GM19023 (cell line): ENCODE results near the gene SGK1.
A peak's percentile ranks its signal among the peaks of the same experiment; 100 is the strongest.
"Not testable (repeated sequence)": the region's sequence is repeated elsewhere in the genome, so short reads cannot be mapped to it uniquely, and the experiment has no call there.

ENCODE experiments used
- ATAC-seq: cut with Tn5 transposase; IDR thresholded peaks from one replicate; pipeline ENCODE4 v1.9.1; 2021; ENCODE audit warnings: mild to moderate bottlenecking, moderate library complexity; ENCODE audit not compliant: unreplicated experiment

Gene SGK1

DNA sequence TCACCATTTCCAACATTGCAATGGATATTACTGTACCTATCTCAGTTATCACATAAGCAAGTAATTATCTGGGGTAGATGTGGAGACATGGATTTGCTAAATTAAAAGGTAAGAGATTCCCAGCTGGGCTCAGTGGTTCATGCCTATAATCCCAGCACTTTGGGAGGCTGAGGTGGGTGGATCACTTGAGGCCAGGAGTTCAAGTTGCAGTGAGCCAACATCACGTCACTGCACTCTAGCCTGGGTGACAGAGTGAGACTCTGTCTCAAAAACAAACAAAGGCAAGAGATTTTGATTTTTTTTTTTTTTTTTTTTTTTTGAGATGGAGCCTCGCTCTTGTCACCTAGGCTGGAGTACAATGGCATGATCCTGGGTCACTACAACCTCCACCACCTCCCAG, 62.6 kb downstream of the SGK1 start:
- not testable (repeated sequence) for ATAC-seq

- ATAC-seq, result no peak
Measured at GRCh38 chr6:134254118-134254517, 63.8 kb downstream of the SGK1 start.

GRCh38 chr6:134253681-134254080, 64.2 kb downstream of the SGK1 start:
- no peak for ATAC-seq

- no peak for ATAC-seq
Measured at GRCh38 chr6:134251320-134251719, 66.6 kb downstream of the SGK1 start.

DNA sequence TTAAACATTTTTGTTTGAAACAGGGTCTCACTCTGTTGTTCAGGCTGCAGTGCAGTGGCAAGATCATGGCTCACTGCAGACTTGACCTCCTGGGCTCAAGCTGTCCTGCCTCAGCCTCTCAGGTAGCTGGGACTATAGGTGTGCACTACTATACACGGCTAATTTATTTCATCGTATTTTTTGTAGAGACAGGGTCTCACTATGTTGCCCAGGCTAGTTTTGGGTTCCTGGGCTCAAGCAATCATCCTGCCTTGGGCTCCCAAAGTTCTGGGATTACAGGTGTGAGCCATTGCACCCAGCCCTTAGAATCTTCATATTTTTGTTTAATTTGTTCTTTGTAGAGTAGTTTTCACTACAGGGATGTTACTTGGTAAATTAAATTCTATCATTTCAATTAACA, 67.1 kb downstream of the SGK1 start:
- no peak for ATAC-seq

DNA sequence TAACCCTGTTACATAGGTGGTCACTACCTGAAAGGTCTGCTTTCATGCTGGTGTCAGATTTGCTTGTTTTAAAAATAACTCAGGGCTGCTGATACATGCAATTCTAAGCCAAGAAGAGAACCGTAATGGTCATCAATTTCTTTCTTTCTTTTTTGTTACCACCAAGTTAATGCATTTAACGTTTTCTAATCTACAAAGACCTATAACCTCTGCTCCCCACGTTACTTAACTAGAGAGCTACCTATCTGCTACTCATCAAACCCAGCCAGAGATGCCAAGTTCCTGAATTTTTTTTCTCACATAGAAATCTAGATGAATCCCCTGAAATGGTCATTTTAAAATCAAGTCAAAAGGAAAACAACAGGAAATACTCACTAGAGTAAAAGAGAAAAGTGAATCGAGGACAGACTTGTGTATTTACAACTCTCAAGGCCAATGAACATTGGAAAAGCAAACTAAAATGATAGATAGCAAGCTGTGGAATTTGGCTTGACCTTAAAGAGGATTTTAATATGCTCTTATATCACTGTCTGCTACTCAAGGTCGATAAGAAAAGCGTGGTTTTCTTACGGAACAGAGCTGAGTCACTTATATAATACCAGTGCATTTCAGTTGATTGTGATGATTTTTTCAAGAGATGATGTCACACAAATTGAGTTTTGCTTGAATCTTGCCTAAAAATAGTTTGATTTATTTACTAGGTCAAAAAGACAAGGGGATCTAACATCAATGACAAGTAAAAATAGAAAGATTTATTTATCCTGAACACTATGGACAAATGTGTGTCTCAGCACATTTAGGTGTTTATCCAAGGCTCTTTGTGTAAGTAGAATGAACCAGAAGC, 67.9 kb downstream of the SGK1 start:
- no peak for ATAC-seq

- no peak for ATAC-seq
Measured at GRCh38 chr6:134249239-134249758, 68.6 kb downstream of the SGK1 start.

GRCh38 chr6:134247844-134248580, 69.9 kb downstream of the SGK1 start:
- no peak for ATAC-seq

- ATAC-seq, result peak; percentile 96
Measured at GRCh38 chr6:134247231-134247833, 70.6 kb downstream of the SGK1 start.

GRCh38 chr6:134245706-134246105, 72.2 kb downstream of the SGK1 start:
- ATAC-seq, result no peak

GRCh38 chr6:134245041-134245440, 72.9 kb downstream of the SGK1 start:
- no peak for ATAC-seq

DNA sequence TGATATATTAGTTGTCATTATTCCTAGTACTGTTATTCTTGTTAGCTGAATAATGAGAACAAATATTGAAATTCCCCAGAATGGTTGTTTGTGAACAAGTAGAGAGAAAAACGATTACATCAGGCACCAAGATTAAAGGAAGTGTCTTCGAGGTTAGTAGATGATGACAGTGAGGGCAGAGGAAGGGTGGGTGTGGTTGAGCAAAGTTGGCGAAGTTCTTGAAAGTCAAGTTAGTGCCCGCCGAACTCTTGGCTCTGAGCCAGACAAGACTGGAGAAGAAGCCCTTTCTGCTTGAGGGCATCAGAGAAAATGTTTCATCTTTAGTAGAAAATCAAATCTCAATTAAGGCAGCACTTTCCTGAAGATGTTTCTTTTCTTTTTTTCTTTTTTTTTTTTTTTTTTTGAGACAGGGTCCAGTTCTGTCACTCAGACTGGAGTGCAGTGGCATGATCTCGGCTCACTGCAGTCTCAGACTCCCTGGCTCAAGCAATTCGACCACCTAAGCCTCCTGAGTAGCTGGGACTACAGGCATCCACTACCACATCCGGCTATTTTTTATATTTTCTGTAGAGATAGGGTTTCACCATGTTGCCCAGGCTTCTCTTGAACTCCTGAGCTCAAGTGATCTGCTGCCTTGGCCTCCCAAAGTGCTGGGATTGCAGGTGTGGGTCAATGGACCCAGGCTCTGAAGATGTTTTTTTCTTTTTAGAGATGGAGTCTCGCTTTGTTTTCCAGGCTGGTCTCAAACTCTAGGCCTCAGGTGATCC, 77.1 kb downstream of the SGK1 start:
- ATAC-seq, result no peak

DNA sequence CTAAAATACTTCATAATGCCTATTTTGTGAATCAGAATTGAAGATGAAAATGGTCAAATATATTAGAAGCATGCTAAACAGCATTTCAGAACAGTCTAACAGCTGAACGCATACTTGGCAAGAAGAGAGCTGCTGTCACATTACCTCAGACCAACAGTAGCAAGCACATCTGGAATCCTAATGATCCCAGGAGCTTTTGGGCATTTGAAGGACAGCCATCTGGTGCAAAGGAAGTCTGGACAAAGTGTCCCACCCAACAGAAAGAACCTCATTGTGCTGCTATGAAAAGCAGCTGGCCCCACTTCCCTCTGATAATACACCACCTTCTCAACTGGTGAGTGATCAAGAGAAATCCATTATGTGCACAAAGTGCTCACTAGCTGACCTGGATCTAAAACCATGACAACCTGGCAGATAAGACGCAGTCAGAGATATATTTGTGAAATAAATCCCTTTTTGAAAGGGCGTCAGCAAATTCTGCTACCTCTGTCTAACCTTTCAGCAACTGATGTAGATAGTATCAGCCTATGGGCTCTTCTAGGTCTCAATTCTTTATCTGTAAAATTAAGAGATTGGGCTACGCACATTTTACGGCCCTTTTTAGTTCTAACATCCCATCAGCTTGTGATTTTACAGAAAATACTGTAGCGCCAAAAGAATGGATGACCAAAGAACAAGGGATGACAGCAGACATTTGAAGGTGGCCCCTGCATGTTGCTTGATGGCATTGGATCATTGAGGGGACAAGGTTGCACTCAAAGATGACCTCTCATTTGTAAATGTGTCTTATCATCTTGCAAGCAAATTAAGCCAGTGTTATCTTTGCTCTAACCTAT, 78.7 kb downstream of the SGK1 start:
- ATAC-seq, result no peak

GRCh38 chr6:134238006-134238405, 79.9 kb downstream of the SGK1 start:
- ATAC-seq, result no peak

DNA sequence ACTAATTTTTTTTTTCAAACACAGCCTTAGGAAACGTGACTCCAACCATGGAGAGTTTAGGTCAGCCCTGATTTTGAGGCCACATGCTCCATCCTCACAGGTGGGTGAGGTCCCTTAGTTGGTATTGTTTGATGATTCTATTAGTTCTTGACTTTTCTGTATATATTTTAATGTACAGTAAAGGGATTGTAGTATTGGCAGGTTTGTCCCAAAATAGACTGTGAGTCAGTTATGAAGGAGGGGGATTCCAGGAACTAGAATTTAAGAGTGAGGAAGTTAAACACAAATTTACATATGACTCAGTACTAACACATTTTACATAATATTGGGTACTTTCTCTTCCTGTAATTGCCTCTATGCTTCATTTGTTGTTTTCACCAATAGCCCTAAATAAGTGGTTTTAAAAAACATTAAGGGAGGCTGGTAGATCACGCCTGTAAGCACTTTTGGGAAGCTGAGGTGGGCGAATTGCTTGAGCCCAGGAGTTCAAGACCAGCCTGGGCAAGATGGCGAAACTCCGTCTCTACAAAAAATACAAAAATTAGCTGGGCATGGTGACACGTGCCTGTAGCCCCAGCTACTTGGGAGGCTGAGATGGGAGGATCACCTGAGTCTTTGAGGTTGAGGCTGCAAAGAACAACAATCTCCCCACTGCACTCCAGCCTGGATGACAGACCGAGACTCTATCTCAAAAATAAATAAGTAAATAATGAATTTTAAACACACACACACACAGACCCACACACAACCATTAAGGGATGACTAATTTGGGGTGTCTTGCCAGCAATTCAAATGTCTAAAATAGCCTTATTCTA, 81.8 kb downstream of the SGK1 start:
- peak; percentile 89 for ATAC-seq

- not testable (repeated sequence) for ATAC-seq
Measured at GRCh38 chr6:134235334-134235733, 82.6 kb downstream of the SGK1 start.

DNA sequence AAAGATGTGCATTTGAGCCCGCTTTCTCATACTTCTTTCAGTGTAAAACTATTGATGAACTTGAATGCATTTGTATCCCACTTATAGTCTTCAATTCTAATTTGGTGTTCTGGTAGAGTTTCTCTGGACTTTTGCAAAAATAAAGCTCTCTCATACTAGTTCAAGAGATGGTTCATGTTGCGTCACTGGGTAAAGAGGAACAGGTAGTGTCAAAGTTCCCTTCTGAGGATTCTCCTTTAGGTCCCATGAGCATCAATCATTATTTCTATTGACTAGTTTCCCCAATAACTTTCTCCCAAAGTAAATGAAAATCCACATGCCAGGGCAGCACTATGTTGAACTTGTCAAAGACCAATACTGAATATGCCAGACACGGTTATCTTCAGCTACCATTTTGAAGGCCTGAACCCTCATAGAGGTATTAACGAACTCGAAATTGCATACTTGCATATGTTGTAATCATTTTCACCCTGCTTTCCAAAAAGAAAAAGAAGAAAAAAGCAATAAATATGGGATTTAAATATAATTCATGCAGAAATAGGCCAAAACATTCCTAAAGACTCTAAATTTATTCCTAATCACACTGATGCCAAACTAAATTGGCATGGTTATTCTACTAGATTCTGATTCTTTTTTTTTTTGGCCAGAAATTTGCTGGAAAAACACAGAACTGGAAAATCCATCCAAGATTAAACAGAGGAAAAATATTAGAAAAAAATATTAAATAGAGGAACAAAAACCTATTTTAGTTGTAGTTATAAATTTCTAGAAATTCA, 84.5 kb downstream of the SGK1 start:
- ATAC-seq, result no peak

DNA sequence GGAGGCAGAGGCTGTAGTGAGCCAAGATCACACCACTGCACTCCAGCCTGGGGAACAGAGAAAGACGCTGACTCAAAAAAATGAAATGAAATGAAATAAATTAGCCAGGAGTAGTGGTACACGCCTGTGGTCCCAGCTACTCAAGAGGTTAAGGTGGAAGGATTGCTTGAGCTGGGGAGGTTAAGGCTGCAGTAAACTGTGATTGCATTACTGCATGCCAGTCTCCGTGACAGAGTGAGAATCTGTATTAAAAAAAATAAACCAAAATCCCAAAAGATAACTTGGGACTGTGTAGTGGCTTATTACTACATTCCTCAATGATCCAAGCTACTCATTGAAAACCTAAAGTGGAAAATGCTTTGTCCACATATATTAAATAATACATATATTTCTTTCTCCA, 87.0 kb downstream of the SGK1 start:
- ATAC-seq, result no peak
